ENCODE data around the gene ERICH6B. TPM values are rescaled to one million over a fixed set of nuclear protein-coding genes. Genes with fewer than 3 reads are reported as not detected.

Gene ERICH6B
- total RNA-seq, 2 experiments from 2014 or later: not detected

GRCh38 chr13:45621950-45622349 is 6.4 kb upstream of the ERICH6B start:
- intact Hi-C loops (cut with DNase I, micrococcal nuclease): loop anchor here in 1 of 2 experiments (5.0 to 10.0 kb wide), 2 partner anchors 253 to 505 kb away; no protein-coding TSS in a partner anchor
- H3K4me3 ChIP-seq (ENCODE audit: low read length): no peak overlapping the region

GRCh38 chr13:45607931-45608330 is 7.6 kb downstream of the ERICH6B start:
- Mint-ChIP-seq H3K9me3 (no peaks in the 10 kb centered on the region), H3K27me3 (peaks cover 36% of the 10 kb centered on the region), H3K27ac (no peak overlapping the region), H3K4me3 (no peak overlapping the region), H3K36me3 (ENCODE audit: low read depth) (no peaks in the 10 kb centered on the region), H3K4me1 (ENCODE audit: low read depth) (no peaks in the 10 kb centered on the region)
- Histone ChIP-seq H3K4me3 (ENCODE audit: low read length) (no peak overlapping the region), H3K27ac (ENCODE audit: low read depth in 1 of 2, low read length in 2 of 2) (no peak overlapping the region), H3K27me3 (ENCODE audit: control insufficient read depth in 1 of 2, insufficient read depth in 2 of 2, low read length in 2 of 2) (peaks cover 6 to 9% of the 10 kb centered on the region in 2 experiments), H3K9me3 (ENCODE audit: control insufficient read depth in 1 of 2, insufficient read depth in 1 of 2, low read length in 2 of 2) (no peaks in the 10 kb centered on the region), H3K4me1 (ENCODE audit: insufficient read depth, low read length) (no peaks in the 10 kb centered on the region), H3K36me3 (ENCODE audit: insufficient read depth, low read length) (no peaks in the 10 kb centered on the region)
- ChIA-PET POLR2A (interaction anchor here (0.6 kb wide), 1 partner anchor 127 kb away, joined by 3 read pairs; no protein-coding TSS in a partner anchor), CTCF (no interaction called here)
- ATAC-seq (ENCODE audit: poor library complexity) (no peak), DNase-seq (no peak)
- TF ChIP-seq, protein P1, sequence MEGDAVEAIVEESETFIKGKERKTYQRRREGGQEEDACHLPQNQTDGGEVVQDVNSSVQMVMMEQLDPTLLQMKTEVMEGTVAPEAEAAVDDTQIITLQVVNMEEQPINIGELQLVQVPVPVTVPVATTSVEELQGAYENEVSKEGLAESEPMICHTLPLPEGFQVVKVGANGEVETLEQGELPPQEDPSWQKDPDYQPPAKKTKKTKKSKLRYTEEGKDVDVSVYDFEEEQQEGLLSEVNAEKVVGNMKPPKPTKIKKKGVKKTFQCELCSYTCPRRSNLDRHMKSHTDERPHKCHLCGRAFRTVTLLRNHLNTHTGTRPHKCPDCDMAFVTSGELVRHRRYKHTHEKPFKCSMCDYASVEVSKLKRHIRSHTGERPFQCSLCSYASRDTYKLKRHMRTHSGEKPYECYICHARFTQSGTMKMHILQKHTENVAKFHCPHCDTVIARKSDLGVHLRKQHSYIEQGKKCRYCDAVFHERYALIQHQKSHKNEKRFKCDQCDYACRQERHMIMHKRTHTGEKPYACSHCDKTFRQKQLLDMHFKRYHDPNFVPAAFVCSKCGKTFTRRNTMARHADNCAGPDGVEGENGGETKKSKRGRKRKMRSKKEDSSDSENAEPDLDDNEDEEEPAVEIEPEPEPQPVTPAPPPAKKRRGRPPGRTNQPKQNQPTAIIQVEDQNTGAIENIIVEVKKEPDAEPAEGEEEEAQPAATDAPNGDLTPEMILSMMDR (IDR thresholded peaks at IDR 0.05): no peak
- intact Hi-C loops (cut with DNase I, micrococcal nuclease): no loop called here

More at GRCh38 chr13:45621950-45622349, 6.4 kb upstream of the ERICH6B start:
- CTCF ChIA-PET: no interaction called here
- peaks cover 9% of the 10 kb centered on the region for H3K4me1 ChIP-seq (ENCODE audit: insufficient read depth, low read length)
- no peaks in the 10 kb centered on the region for H3K4me1 Mint-ChIP-seq (ENCODE audit: low read depth)
- peaks cover 14 to 24% of the 10 kb centered on the region in 2 experiments for H3K27me3 ChIP-seq (ENCODE audit: control insufficient read depth in 1 of 2, insufficient read depth in 2 of 2, low read length in 2 of 2)
- H3K9me3 Mint-ChIP-seq: no peaks in the 10 kb centered on the region
- POLR2A ChIA-PET: no interaction called here
- ATAC-seq (ENCODE audit: poor library complexity) (peak; percentile 46), DNase-seq (peak in 3 of 14 experiments; percentile 5 to 8 (median 8))
- no peaks in the 10 kb centered on the region for H3K36me3 Mint-ChIP-seq (ENCODE audit: low read depth)
- H3K27me3 Mint-ChIP-seq: peaks cover 64% of the 10 kb centered on the region
- TF ChIP-seq, protein P1 (IDR thresholded peaks at IDR 0.05): no peak
- no peaks in the 10 kb centered on the region for H3K9me3 ChIP-seq (ENCODE audit: control insufficient read depth in 1 of 2, insufficient read depth in 1 of 2, low read length in 2 of 2)
- H3K27ac ChIP-seq (ENCODE audit: low read depth in 1 of 2, low read length in 2 of 2): no peak overlapping the region
- H3K27ac Mint-ChIP-seq: no peak overlapping the region
- no peaks in the 10 kb centered on the region for H3K36me3 ChIP-seq (ENCODE audit: insufficient read depth, low read length)
- no peak overlapping the region for H3K4me3 Mint-ChIP-seq

DNA sequence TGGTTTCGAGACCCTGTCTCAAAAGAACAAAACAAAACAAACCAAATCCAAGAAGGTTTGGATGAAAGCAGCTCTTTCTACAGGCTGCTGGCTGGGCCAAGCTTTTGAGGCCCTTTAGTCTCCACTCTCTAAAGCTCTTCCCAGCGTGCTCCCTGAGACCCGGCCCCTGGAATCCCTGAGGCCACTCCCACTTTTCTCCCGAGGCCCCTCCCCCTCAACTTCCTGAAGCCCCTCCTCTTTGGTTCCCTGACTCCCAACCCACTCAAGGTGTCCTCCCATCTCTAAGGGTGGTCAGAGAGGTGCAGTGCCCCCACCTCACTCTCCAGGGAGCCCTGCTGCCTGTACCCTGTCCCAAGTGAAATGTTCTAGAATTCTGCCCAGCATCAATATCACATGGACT is 10.6 kb downstream of the ERICH6B start:
- ChIA-PET POLR2A (no interaction called here), CTCF (no interaction called here)
- H3K36me3 Mint-ChIP-seq (ENCODE audit: low read depth): no peaks in the 10 kb centered on the region
- Histone ChIP-seq H3K27me3 (ENCODE audit: control insufficient read depth in 1 of 2, insufficient read depth in 2 of 2, low read length in 2 of 2) (no peaks in the 10 kb centered on the region), H3K9me3 (ENCODE audit: control insufficient read depth in 1 of 2, insufficient read depth in 1 of 2, low read length in 2 of 2) (no peaks in the 10 kb centered on the region), H3K4me1 (ENCODE audit: insufficient read depth, low read length) (no peaks in the 10 kb centered on the region), H3K27ac (ENCODE audit: low read depth in 1 of 2, low read length in 2 of 2) (no peak overlapping the region), H3K4me3 (ENCODE audit: low read length) (no peak overlapping the region), H3K36me3 (ENCODE audit: insufficient read depth, low read length) (no peaks in the 10 kb centered on the region)
- no peaks in the 10 kb centered on the region for H3K4me1 Mint-ChIP-seq (ENCODE audit: low read depth)
- intact Hi-C loops (cut with DNase I, micrococcal nuclease): no loop called here
- H3K4me3 Mint-ChIP-seq: no peak overlapping the region
- H3K27me3 Mint-ChIP-seq: peaks cover 26% of the 10 kb centered on the region
- H3K9me3 Mint-ChIP-seq: no peaks in the 10 kb centered on the region
- no peak for ATAC-seq (ENCODE audit: poor library complexity)
- TF ChIP-seq, protein P1 (IDR thresholded peaks at IDR 0.05): no peak
- no peak for DNase-seq
- no peak overlapping the region for H3K27ac Mint-ChIP-seq
